HG02981 (cell line): Measurements from ENCODE around the gene FAM222B.
"Not testable (repeated sequence)": the region's sequence is repeated elsewhere in the genome, so short reads cannot be mapped to it uniquely, and the experiment has no call there.

Experiments
- ATAC-seq: cut with Tn5 transposase; IDR thresholded peaks from one replicate; pipeline ENCODE4 v1.9.1; 2021; ENCODE audit warnings: mild to moderate bottlenecking, moderate library complexity; ENCODE audit not compliant: unreplicated experiment

FAM222B gene

GRCh38 chr17:28747801-28748750 lies 94.5 kb downstream of the FAM222B start:
- no peak for ATAC-seq

- ATAC-seq: no peak
Measured at GRCh38 chr17:28747051-28747691, 95.4 kb downstream of the FAM222B start.

GRCh38 chr17:28746611-28747050 lies 96.0 kb downstream of the FAM222B start:
- no peak for ATAC-seq

GRCh38 chr17:28745786-28746411 lies 96.7 kb downstream of the FAM222B start:
- no peak for ATAC-seq

- no peak for ATAC-seq
Measured at GRCh38 chr17:28744972-28745785, 97.4 kb downstream of the FAM222B start.

GRCh38 chr17:28744104-28744971 lies 98.3 kb downstream of the FAM222B start:
- ATAC-seq: no peak

GRCh38 chr17:28743243-28744103 lies 99.1 kb downstream of the FAM222B start, which contains the start of gene TRAF4:
Gene TRAF4 (plus strand): TSS chr17:28744011. CDS start chr17:28744113, 102 bp downstream.
- peak; percentile 65 for ATAC-seq

GRCh38 chr17:28741358-28742349 lies 100.9 kb downstream of the FAM222B start:
- no peak for ATAC-seq

GRCh38 chr17:28740406-28741357 lies 101.9 kb downstream of the FAM222B start:
- no peak for ATAC-seq

GRCh38 chr17:28738680-28739384 lies 103.8 kb downstream of the FAM222B start:
- ATAC-seq: no peak

GRCh38 chr17:28737770-28738679 lies 104.6 kb downstream of the FAM222B start:
- peak; percentile 69 for ATAC-seq

- no peak for ATAC-seq
Measured at GRCh38 chr17:28737316-28737715, 105.3 kb downstream of the FAM222B start.

GRCh38 chr17:28735913-28736769 lies 106.4 kb downstream of the FAM222B start:
- ATAC-seq: not testable (repeated sequence)

GRCh38 chr17:28735242-28735722 lies 107.3 kb downstream of the FAM222B start:
- no peak for ATAC-seq
